NT2/D1 (cell line): ENCODE results near the gene MIER2.

Experiments used
- YY1 ChIP-seq: IDR thresholded peaks from 2 replicates; pipeline ENCODE4 v1.6.1; 2011; ENCODE audit not compliant: insufficient read length, insufficient read depth
- ZNF274 ChIP-seq: IDR thresholded peaks from 2 replicates; pipeline ENCODE4 v1.6.1; 2011; ENCODE audit warnings: mild to moderate bottlenecking, low read depth, low read length

GRCh38 chr19:327291-328024 is 17.1 kb downstream of the MIER2 start:
- TF ChIP-seq YY1 (no peak), ZNF274 (no peak)
